SU-DHL-6 (cell line): ENCODE data around the gene CPNE1.

Experiments
- CTCF ChIP-seq: fragments of 200-600 bp; sonication (generic); IDR thresholded peaks from one replicate; pipeline ENCODE4 v1.5.1; 2017; ENCODE audit warnings: antibody characterized with exemption, mild to moderate bottlenecking, low read length, moderate library complexity; ENCODE audit not compliant: insufficient read depth, poor library complexity, severe bottlenecking
- EZH2phosphoT487 ChIP-seq: fragments of 200-600 bp; sonication (generic), shearing (Covaris generic); conservative IDR thresholded peaks from 2 replicates; pipeline ENCODE4 v1.6.1; 2018; ENCODE audit warnings: mild to moderate bottlenecking, antibody characterized with exemption, low read length, moderate library complexity, mixed read lengths

DNA sequence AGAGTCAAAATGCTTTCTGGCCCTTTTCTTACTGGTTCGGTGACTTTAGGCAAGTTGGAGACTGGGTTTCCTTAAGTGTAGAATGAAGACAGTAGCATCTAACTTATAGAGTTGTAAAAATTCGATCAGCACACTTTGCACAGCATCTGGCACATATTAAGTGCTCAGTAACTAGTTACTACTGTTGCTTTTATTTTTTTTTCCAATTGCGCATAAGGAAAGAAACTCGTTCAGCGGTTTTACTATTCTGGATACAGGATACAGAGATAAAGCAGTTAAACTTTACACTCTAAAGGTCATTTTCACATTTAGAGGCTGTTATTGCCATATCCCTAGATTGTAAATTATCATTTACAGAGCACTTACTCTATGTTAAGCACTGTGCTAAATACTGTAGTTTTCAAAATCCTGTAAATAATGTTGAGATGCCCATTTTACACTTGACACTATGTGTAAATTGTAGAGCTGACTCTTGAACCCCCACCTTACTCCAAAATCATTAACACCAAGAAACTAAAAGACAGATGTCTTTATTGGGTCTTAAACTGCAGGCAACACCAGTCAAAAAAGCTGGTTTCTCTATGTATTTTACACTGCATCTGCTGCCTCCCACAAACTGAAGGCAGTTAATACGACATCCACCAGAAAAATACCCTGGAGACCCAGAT is 35.4 kb upstream of the CPNE1 start:
- TF ChIP-seq CTCF (no peak), EZH2phosphoT487 (no peak)
